KG1 (cell line): ENCODE data around the gene TACC3.
A peak's percentile ranks its signal among the peaks of the same experiment; 100 is the strongest.
"Not testable (repeated sequence)": the region's sequence is repeated elsewhere in the genome, so short reads cannot be mapped to it uniquely, and the experiment has no call there.

Experiments used
- DNase-seq: peaks from one replicate; lab custom pipeline; 2025; lab: John Stamatoyannopoulos, UW

The TACC3 gene

DNA sequence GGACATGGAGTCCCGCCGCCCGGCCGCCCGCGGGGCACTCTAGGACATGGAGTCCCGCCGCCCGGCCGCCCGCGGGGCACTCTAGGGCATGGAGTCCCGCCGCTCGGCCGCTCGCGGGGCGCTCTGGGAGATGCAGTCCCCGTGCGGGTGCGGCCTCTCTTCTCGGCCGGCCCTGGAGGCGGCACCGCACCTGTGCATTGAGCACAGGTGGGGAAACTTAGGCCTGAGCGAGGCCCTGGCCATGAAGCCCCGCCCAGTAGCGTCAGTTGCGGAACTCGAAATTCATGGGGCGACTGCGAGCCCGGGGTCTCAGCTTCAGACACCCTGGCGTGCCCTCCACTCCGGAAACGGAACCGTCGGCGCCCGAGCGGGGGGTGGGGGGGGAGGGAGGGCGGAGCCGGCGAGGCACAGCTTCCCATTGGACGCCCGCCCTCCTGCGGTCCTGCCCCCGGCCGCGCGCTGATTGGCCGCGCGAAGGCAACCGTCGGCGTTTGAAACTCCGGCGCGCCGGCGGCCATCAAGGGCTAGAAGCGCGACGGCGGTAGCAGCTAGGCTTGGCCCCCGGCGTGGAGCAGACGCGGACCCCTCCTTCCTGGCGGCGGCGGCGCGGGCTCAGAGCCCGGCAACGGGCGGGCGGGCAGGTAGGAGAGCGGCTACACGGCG lies at the start of gene TACC3, which contains the start of gene TMEM129:
Gene TACC3 (plus strand): TSS at position 519 of the 663 bp plus-strand sequence. CDS start 1,901 bp downstream, outside the sequence.
Gene TMEM129 (minus strand): TSS at position 321 of the 663 bp plus-strand sequence. CDS start 486 bp downstream, outside the sequence.
- DNase-seq, result peak; percentile 86

DNA sequence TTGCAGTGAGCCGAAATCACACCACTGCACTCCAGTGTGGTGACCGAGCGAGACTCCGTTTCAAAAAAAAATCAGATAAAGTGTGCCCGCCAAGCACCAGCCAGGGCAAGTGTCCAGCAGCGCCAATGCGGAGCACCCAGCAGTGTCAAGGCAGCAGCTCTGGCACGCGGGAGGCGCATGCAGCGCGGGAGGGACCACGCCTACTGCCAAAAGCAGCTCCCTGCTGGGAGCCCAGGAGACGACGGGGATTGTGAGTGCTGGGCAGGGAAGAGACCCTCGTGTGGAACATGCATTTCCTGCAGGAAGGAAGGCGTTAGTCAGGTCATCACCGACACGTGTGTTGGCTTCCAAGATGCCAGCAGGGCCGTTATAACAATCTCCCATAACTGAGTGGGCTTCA lies 47.6 kb upstream of the TACC3 start:
- no peak for DNase-seq

DNA sequence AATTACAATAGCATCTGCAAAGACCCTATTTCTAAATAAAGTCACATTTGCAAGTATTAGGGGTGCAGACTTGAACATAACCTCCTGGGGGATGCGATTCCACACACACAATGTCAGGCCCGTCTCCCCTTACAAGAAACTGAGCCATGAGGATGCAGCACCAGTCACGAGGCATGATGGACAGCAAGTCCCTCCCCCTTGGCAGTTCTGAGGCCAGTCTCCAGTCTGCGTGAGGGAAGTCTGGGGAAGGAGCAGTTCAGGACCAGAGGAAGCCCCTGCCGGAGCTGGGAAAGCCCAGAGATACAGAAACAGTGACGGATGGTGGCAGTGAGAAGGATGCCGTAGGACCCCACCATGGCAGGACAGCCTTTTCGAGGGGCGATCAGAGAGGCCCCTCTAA lies 46.6 kb upstream of the TACC3 start:
- DNase-seq, result no peak

DNA sequence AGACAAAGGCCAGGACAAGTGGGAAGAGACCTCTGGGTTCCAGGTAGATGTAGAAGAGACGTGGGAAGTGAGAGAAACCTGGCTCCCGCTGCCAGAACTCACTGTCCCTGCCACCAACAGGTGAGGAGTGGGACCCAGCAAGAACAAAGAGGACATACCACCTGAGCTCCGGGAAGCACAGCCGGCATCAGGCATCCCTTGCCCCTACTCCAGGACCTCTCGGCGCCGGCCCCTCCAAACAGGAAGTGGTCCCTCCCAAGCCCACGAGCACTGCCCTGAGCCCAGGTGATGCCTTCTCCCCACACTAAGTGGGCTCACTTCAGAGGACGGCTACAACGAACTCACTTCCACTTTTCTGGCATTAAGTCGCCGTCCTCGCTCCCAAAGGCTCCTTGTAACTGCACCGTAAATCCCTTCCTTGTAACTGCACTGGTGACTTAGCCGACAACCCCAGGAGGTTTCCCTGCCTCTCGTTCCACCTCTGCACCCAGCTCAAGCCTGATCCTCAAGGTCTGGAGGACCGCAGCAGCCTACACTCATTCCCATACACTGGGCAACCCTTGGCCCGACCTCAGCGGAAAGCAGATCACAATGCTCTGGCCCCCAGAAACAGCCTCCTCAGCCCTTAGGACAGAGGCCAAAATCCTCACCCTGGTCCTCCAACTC lies 46.1 kb upstream of the TACC3 start:
- DNase-seq, result no peak

DNA sequence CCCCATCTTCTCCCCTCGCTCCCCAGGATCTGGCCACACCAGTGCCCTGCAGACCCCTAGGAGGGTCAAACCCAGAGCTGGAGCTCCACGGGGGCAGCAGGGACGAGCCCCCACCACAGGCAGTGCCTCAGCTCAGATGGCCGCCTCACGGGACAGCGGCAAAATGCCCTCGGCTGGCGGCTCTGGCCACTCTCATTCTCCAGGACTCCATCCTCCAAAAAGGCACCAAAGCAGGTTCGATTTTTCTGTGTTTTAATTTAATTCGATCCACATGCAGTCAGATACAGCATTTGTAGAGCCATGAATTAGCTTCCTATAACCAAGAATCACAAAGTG lies 45.6 kb upstream of the TACC3 start:
- DNase-seq, result no peak

DNA sequence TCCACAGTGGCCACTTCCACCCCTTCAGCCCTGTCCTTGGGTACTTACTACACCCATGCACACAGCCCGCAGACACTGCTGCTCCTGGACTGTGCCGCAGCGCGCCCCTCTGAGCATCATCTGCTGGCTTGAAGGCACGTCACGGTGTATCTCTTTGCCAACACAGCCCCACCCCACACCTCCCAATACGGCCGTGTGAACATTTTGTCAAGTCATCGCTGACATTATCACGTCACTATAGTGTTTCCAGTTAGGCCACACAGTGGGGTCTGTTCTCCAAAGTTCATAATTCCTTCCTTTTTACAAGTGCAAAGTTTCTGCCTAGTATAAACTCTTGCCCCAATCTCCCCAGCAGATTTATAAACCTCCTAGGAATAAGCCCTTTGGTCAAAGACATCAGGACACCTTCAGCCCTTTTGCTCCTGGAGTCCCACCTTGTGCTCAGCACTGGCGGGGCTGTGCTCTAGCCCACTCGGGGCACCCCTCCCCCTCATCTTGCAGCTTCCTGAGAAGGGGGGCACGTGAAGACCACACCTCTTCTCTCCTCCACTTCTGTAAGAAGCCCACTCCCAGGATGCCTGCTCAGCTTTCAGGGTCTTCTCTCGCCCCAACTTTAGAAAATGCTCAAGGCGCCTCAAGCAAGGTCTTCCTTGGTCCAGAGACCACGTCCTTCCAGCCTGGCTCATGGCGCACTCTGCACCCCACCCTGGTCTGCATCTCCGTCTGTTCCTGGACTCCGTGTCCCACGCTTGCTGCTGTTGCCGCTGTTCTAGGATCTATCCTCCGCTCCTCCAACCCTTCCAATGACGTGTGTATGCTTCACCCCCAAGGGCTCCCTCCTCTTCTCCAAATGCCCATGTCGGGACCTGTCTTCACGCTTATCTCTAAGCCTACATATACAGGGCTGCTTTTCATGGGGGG lies 44.5 kb upstream of the TACC3 start:
- no peak for DNase-seq

DNA sequence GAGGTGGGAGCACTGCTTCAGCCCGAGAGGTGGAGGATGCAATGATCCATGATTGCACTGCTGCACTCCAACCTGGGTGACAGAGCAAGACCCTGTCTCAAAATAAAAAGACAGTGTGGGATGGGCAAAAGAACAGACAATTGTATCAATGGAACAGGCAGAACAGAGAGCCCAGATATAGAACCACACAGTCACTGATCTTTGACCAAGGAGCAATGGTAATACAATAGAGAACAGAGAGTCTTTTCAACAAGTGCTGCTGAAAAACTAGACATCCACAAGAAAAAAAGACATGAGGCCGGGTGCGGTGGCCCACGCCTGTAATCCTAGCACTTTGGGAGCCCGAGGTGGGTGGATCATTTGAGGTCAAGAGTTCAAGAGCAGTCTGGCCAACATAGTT lies 43.1 kb upstream of the TACC3 start:
- DNase-seq, result no peak

DNA sequence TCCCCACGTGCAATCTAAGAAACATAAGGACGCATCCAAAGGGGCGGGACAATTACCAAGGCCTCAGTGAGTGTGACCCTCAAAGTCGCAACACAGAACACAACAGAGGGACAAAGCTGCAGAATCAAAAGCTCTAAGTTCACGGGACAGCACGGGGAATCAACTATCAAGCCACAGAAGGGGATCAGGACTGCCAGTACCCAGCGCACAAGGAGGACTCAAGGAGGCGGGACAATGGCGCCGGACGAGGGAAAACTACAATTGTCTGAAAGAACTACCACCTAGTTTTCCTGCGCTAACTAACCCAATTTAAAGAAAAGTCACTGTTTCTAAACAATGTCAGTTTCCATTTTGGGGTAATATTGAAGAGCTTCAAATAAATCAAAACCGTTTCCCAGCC lies 38.5 kb upstream of the TACC3 start:
- DNase-seq, result no peak

DNA sequence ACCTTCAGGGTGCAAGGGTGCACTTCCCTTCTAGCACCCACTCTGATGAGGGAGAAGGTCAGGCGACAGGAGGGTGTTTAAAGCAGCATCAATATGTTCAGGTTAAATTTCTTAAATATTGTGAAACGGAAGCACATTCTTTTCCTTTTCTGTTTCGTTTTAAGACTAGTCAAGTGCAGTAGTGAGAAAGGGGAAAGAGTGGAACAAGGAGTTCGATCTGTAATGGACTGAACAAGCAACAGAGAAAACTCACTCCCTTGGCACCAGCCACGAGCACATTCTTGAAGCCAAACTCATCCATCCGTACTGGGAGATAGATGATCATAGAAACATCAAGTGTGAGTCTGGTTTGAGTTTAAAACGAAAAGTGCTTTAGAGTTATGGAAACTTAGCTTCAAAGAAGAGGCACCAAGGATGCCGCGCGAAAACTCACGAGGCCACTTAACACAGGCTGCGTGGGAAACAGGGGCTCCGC lies 38.0 kb upstream of the TACC3 start:
- DNase-seq, result no peak

DNA sequence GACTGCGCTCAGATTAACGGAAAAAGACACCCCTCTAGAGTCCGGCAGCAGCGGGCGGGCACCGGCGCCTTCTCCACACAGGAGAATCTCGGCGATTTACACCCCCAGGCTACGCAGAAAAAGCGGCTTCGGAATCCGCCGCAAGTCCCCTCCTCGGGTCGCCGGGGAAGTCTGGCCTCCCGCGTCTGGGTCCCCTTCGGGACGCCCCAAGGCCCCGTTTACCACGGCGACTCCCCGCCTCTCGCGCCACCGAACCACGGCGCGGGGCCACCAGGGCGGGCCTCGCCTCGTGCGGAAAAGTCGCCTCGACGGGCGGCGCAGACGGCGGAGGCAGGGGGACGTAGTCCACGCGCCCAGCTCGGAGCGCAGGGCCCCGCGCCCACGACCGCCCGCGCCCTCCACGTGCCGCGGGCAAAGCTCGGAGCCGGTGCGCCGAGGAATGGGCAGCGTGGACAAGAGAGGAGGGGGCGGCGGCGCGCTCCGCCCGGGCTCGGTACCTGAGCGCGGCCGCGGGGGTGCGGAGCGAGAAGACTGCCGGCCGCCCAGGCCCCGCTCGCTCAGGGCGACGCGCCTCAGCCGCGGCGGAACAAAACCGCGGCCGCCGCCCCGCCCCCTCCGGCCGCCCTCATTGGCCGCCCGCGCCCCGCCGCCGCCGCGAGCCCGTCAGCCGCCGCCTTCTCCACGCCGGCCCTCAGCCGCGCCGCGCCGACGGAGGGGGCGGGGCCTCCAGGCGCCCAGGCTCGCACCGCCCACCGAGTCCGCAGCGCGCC lies 37.4 kb upstream of the TACC3 start, which contains the start of gene FAM53A:
Gene FAM53A (minus strand): TSS at position 578 of the 770 bp plus-strand sequence. CDS start 15,572 bp downstream, outside the sequence.
- peak; percentile 24 for DNase-seq

DNA sequence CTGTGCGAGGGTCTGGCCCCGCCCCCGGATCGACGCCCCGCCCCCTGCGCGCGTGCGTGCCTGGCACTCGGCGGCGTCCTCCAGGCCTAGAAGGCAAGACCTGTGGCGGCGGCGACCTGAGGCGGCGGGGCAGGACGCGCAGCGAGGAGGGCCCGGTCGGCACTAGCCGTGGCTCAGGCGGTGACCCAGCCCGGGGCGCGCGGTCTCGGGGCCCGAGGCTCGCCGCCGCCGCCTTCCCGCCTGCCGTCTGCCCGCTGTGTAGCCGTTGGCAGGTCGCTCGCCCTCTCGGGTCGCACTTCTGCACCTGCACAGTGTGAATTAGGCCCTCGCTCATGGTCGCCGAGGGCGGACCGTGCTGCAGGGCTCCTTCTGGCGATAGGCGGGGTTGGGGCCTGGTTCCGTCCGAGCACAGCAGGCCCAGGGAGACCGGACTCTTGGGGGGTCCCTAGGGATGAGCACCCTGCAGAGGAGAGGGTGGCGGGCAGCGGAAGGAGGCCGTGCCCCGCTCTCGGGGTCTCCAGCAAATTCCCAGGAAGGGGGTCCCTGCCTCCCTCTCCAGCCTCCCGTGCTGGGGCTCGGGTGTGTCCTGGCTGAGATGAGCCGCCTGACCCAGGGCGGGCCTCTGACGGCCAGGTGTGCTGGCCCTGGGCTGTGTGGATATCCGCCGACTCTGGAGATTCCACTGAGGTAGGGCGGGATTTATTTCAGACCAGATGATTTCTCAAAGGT lies 36.7 kb upstream of the TACC3 start:
- DNase-seq, result no peak

DNA sequence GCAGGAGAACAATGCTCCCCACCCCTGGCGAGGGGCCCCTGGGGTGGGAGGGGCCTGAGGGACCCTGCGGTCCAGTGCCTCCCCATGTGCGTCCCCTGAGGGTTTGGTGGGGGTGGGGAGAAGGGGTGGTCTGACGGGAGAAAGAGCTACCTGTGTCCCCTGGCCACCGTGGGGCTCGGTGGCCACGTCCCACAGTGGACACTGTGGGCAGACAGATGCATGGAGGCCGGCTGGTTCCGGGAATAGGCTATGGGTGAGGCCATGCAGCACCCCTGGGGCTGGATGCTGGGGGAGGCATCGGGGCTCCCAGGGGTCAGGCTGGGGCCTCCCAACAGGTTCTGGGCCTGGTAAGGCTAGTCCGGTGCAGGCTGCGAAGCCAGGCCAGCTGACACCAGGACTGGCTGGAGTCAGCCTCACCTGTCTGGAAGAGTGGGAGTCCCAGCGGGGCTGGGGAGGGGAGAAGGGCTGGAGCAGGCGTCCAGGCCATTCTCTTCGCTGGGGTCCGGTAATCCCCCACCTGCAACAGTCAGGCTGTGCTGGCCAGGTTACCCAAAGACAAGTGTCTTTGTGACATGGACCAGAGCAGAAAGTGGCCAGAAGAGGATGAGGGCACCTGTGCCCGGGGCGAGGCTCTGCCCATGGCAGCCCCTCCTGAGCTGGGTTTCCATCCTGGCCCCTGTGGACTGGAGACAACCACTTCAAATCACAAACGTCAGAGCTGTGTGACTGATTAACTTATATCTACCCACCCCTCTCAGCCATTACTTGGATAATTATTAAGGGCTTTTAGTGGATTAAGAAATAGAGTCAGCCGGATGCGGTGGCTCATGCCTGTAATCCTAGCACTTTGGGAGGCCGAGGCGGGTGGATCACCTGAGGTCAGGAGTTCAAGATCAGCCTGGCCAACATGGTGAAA lies 35.8 kb upstream of the TACC3 start:
- no peak for DNase-seq

DNA sequence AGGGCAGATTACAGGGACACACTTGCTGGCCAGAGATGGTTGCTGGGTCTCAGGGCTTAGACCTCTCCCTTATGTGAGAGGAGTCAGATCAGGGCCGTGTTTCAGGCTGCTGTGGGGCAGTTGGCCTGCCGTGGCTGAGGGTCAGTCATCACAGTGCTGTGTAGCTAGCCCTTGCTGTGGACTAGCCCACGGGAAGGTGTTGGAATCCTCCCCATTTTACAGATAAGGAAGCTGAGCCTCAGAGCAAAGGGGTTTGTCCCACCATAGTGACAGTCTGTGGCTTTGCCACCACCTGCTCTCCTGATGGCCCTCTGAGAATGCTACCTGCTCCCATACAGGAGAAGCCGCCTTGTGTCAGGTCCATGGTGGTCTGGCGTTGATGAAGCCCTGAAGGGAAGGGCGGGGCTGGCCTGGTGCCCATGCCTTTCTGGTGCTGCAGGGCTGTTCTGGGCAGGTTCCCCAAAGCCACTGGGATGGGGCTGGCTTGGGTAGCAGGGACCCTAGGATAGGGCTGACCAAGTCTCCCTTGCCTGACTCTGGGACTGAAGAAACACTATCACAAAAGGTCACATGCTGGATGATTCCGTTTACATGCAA lies 34.8 kb upstream of the TACC3 start:
- DNase-seq, result no peak

DNA sequence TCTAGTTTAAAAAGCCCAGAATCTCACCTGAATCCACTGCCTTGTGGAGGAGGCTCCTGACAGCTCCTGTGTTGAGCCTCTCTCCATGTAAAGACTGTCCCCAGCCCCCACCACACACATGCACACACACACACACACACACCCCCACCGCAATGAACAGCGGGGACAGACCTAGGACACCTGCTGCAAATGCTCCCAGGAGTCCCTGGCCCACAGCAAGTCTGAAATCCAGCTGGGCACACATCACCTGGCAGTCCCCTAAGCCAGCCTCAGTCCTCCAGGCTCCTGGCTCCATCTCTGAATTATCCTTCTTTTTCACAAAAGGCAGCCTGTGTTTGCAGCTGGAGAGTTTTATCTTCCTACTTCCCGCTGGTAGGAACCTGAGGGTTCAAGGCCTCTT lies 30.6 kb upstream of the TACC3 start:
- no peak for DNase-seq

DNA sequence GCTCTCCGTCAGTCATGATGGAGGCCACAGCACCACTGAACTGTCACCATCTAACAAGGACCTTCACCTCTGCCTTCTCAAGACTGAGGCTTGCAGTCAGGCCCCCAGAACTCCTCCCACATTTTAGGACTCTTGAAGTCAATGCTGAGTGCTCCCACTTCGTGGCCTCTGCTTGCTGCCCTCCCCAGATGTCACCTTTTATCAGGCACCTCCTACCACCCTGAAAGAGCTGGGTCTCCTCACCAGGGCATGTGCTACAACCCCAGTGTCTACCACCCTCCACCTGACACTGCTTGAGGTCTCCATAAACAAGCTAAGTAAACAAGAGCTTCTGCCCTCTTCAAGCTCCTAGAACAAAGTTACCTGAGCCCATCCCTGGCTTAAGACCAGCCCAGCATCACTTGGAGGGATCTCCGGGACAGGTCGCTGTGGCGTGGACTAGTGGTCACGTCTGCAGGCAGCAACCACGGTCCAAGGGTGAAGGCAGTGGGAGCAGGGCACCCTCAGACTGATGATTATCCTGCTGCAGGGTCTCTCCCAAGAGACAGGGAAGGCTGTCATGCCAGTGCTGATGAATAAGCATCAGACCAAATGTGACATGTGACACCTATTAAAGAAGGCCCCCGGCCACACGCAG lies 29.5 kb upstream of the TACC3 start:
- no peak for DNase-seq

DNA sequence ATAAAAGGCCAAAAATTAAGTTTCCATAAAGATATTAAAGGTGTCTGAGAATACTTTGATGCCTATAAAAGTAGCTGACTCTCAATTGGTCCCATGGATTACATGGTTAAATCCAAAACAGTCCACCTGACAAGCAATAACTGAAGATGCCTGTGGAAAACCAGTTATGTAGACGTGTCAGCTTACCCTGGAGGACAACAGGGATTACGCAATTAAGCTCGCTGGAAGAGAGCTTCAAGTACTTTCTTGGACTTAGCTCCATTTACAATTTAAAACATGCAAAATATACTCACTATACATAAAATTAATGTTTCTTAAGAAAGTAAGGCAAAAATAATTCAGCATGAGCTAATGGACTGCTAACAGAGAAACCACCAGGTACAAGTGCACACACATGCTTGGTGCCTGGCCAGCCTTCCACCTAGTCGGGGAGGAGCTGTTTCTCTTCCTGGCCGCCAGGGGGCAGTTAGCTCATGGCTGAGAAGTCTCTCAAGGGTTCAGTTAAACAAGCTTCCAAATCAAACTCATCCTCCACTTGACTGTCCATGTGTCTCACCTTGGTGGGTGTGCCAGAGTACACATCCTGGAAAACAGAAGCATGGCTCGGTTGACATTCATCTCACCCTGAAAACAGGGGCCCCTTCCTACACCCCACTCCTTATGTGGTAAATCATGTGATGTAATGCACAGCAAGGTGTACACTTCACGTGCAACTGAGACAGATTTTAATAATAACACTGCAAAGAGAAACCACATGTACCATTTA lies 28.0 kb upstream of the TACC3 start:
- peak; percentile 65 for DNase-seq

DNA sequence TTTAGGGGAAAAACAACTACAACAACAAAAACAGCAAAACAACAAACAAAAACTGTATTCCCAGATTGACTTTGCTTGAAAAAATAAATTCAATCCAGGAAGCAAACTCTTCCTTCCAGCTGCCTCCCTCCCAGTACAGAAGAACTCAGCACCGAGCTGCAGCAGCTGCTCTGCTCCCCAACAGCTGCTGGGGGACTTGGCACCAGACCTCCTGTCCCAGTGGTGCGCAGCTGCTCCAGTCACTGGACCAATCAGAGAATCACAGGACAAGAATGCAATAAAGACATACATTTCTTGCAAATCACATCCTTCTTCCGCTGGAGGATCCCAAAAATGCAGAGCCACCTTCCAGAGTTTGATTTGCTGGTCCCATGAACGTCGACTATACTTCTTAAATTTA lies 25.4 kb upstream of the TACC3 start:
- no peak for DNase-seq

DNA sequence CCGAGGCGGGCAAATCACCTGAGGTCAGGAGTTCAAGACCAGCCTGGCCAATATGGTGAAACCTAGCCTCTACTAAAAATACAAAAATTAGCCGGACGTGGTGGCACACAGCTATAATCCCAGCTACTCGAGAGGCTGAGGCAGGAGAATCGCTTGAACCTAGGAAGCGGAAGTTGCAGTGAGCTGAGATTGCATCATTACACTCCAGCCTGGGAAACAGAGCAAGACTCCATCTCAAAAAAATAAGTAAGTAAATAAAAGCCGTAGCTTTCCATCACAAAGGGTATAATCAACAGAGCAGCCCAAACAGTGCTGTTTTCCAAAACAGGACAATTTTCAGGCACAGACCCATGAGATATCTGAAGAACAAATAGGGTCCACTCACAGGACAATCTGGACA lies 19.6 kb upstream of the TACC3 start:
- DNase-seq, result not testable (repeated sequence)
